Embryonic facial prominence (tissue), 1 donor: ENCODE measurements around the gene SYT12.

Experiments
- DNase-seq: peaks from one replicate; pipeline ENCODE4 v3.0.0-alpha.2; 2016; ENCODE audit errors: extremely low spot score

The SYT12 gene

DNA sequence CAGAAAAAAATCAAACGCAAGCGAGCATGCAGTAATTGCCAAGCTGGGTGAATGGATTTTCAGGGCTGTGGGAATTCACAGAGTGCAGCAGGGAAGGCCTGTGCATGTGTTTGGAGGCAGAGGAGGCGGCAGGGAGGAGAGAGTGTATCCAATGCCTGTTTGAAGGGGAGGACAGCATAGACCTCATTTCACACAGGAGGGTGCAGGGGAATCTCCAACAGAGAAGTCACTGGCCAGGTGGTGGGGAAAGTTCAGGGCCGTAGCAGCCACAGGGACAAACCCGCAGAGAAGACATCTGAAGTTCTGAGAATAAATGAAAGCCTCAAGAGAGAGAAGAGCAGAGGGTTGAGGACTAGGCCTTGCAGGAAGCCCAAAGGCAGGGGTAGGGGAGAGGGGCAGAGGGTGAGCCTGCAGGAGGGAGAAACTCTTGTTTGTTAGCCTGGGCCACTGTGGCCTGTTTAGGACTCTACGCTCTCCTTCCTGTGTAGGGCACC, 76.9 kb downstream of the SYT12 start:
- no peak for DNase-seq
